ENCODE data around the gene SETD3.

DNA sequence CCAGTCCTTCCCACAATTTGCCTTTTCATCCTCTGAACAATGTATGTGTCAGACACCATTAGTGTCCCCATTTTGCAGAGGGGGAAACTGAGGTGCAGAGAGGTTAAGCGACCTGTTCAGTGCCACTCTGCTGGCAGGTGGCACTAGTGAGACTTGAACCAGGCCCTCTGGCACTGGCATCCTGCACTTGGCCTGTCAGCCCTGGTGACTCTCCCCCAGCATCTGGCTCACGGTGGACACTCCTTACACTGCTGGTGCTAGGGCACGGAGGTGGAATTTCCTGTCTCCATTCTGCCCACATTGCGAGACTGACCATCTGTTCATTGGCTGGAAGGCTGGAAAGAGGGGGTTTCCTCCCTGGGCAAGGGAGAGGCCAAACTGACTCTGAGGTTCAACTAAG, 49.2 kb upstream of the SETD3 start:
- TF ChIP-seq, protein P1, sequence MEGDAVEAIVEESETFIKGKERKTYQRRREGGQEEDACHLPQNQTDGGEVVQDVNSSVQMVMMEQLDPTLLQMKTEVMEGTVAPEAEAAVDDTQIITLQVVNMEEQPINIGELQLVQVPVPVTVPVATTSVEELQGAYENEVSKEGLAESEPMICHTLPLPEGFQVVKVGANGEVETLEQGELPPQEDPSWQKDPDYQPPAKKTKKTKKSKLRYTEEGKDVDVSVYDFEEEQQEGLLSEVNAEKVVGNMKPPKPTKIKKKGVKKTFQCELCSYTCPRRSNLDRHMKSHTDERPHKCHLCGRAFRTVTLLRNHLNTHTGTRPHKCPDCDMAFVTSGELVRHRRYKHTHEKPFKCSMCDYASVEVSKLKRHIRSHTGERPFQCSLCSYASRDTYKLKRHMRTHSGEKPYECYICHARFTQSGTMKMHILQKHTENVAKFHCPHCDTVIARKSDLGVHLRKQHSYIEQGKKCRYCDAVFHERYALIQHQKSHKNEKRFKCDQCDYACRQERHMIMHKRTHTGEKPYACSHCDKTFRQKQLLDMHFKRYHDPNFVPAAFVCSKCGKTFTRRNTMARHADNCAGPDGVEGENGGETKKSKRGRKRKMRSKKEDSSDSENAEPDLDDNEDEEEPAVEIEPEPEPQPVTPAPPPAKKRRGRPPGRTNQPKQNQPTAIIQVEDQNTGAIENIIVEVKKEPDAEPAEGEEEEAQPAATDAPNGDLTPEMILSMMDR (conservative IDR thresholded peaks at IDR 0.05 in 1 of 2, IDR thresholded peaks at IDR 0.05 in 1 of 2; ENCODE audit: extremely low read depth in 1 of 2, insufficient read depth in 1 of 2, low read depth in 1 of 2, low read length in 2 of 2), result no peak
- no peak for TF ChIP-seq EZH2 (IDR thresholded peaks at IDR 0.05; ENCODE audit: borderline replicate concordance, low read length)
